HG02642 (cell line): ENCODE measurements around the gene LYPD8.
"Not testable (repeated sequence)": the region's sequence is repeated elsewhere in the genome, so short reads cannot be mapped to it uniquely, and the experiment has no call there.

Source experiments
- ATAC-seq: cut with Tn5 transposase; IDR thresholded peaks from one replicate; pipeline ENCODE4 v1.9.1; 2021; ENCODE audit warnings: mild to moderate bottlenecking; ENCODE audit not compliant: unreplicated experiment, poor library complexity

The LYPD8 gene

GRCh38 chr1:248755517-248755916 is at the start of gene LYPD8:
Gene LYPD8 (minus strand): TSS chr1:248755759. CDS start chr1:248751081, 4,678 bp downstream.
- no peak for ATAC-seq

- ATAC-seq = peak; percentile 87
These were observed 49.5 kb upstream of the LYPD8 start for GRCh38 chr1:248804771-248805681.

- ATAC-seq = not testable (repeated sequence)
These were observed 47.9 kb upstream of the LYPD8 start for GRCh38 chr1:248803501-248803900.

- no peak for ATAC-seq
These were observed 46.9 kb upstream of the LYPD8 start for GRCh38 chr1:248802454-248802853.

- no peak for ATAC-seq
These were observed 44.9 kb upstream of the LYPD8 start for GRCh38 chr1:248800459-248800858.

- ATAC-seq = no peak
These were observed 43.2 kb upstream of the LYPD8 start for GRCh38 chr1:248798791-248799190.

GRCh38 chr1:248794663-248795062 is 39.1 kb upstream of the LYPD8 start:
- ATAC-seq = not testable (repeated sequence)

- ATAC-seq = peak; percentile 92
These were observed 38.0 kb upstream of the LYPD8 start for GRCh38 chr1:248793592-248793991.

GRCh38 chr1:248792342-248792741 is 36.8 kb upstream of the LYPD8 start:
- ATAC-seq = no peak

GRCh38 chr1:248791010-248791409 is 35.5 kb upstream of the LYPD8 start:
- ATAC-seq = no peak

- no peak for ATAC-seq
These were observed 34.9 kb upstream of the LYPD8 start for GRCh38 chr1:248790456-248790855.

GRCh38 chr1:248789337-248789736 is 33.8 kb upstream of the LYPD8 start:
- ATAC-seq = not testable (repeated sequence)

GRCh38 chr1:248788327-248788726 is 32.8 kb upstream of the LYPD8 start:
- ATAC-seq = no peak

- no peak for ATAC-seq
These were observed 31.9 kb upstream of the LYPD8 start for GRCh38 chr1:248787430-248787829.

- no peak for ATAC-seq
These were observed 30.6 kb upstream of the LYPD8 start for GRCh38 chr1:248786156-248786555.

- no peak for ATAC-seq
These were observed 27.8 kb upstream of the LYPD8 start for GRCh38 chr1:248783367-248783766.

- ATAC-seq = no peak
These were observed 27.0 kb upstream of the LYPD8 start for GRCh38 chr1:248782416-248783141.

- ATAC-seq = no peak
These were observed 23.8 kb upstream of the LYPD8 start for GRCh38 chr1:248779350-248779749.

GRCh38 chr1:248778906-248779305 is 23.3 kb upstream of the LYPD8 start:
- no peak for ATAC-seq

GRCh38 chr1:248776991-248777390 is 21.4 kb upstream of the LYPD8 start:
- no peak for ATAC-seq

GRCh38 chr1:248775441-248775840 is 19.9 kb upstream of the LYPD8 start:
- no peak for ATAC-seq
